ENCODE results near the gene ARSB. TPM values are rescaled to one million over a fixed set of nuclear protein-coding genes. Genes with fewer than 3 reads are reported as not detected.

Gene ARSB
- total and polyA plus RNA-seq, 10 of the 15 experiments (the other 5 are each of a cell fraction or from before 2014, with no cell fraction given): 1.2 to 8.2 (median 6.1) TPM

DNA sequence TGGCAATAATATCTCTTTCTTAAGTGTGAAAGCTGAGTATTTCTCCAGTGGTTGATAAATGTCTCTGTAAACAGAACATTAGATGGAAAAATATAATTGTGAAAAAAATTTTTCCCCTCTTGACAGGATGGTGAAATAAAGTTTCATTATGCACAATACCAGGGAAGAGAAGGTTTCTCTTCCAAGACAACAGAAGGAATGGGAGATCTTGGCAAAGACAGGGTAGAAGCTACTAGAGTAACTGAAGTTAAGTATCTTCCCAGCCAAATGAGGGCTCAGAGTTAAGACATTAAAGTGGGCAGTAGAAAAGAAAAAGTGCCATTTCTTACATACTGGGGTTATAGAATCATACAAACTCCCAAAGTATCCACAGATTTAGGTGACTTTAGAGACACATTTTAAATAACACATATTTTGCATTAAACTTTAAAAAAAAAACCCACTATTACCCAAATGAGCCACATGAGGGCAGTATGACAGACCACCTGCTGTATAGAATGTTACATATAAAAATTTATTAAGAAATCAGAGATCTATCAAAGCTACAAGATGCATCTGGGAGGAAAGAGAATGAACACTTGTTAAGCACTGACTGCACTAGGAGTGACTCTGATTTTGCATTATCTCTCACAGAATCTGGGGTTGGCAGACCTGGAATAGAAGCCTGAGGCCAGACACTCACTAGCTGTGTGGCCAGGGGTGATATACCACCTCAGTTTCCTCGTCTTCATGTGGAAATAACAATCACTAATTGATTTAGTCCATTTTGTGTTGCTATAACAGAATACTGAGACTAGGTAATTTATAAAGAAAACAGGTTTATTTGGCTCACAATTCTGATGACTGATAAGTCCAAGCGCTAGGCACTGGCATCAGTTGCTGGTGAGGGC, 98.5 kb downstream of the ARSB start:
- Histone ChIP-seq H3K4me1 (ENCODE audit: control insufficient read depth, insufficient read depth, low read length) (peaks cover 21% of the 10 kb centered on the region), H3K4me2 (ENCODE audit: control insufficient read depth, insufficient read depth) (no peak overlapping the region), H3K4me3 (no peak overlapping the region), H4K20me1 (ENCODE audit: control insufficient read depth, insufficient read depth) (no peaks in the 10 kb centered on the region), H3K79me2 (ENCODE audit: control insufficient read depth, insufficient read depth, low read length) (no peaks in the 10 kb centered on the region), H3K9ac (ENCODE audit: control insufficient read depth, insufficient read depth, low read length) (no peak overlapping the region), H3K27me3 (replicated peaks in 1 of 2; ENCODE audit: control insufficient read depth in 2 of 2, insufficient read depth in 2 of 2, low read length in 1 of 2) (no peaks in the 10 kb centered on the region; a peak in 1 of 4 replicates), H3K27ac (ENCODE audit: control insufficient read depth, insufficient read depth) (no peak overlapping the region), H3K9me3 (replicated peaks; ENCODE audit: control insufficient read depth, insufficient read depth, low read length) (no peaks in the 10 kb centered on the region), H2AFZ (ENCODE audit: control insufficient read depth, low read depth, low read length) (no peak overlapping the region), H3K36me3 (ENCODE audit: control insufficient read depth in 2 of 2, insufficient read depth in 2 of 2, low read length in 1 of 2) (no peaks in the 10 kb centered on the region)
- SMC1A ChIA-PET (ENCODE audit: uncharacterized antibody, unreplicated experiment): interaction anchor here (0.6 to 3.1 kb wide), 20 partner anchors 9 to 669 kb away, joined by 3 to 17 read pairs (median 4); no protein-coding TSS in a partner anchor
- no TSS peak for BruUV-seq (replicated peaks)
- peak; percentile 65; the same call in 1 of the 2 replicates for TF ChIP-seq ZNF384 (IDR thresholded peaks at IDR 0.05; ENCODE audit: borderline replicate concordance, low read depth, low read length)
- no peak for TF ChIP-seq NBN (IDR thresholded peaks at IDR 0.05)
- TF ChIP-seq, protein P1, sequence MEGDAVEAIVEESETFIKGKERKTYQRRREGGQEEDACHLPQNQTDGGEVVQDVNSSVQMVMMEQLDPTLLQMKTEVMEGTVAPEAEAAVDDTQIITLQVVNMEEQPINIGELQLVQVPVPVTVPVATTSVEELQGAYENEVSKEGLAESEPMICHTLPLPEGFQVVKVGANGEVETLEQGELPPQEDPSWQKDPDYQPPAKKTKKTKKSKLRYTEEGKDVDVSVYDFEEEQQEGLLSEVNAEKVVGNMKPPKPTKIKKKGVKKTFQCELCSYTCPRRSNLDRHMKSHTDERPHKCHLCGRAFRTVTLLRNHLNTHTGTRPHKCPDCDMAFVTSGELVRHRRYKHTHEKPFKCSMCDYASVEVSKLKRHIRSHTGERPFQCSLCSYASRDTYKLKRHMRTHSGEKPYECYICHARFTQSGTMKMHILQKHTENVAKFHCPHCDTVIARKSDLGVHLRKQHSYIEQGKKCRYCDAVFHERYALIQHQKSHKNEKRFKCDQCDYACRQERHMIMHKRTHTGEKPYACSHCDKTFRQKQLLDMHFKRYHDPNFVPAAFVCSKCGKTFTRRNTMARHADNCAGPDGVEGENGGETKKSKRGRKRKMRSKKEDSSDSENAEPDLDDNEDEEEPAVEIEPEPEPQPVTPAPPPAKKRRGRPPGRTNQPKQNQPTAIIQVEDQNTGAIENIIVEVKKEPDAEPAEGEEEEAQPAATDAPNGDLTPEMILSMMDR (IDR thresholded peaks at IDR 0.05 in 2 of 3, conservative IDR thresholded peaks at IDR 0.05 in 1 of 3; ENCODE audit: control insufficient read depth in 2 of 3, extremely low read depth in 1 of 3, insufficient read depth in 1 of 3, low read depth in 3 of 3, low read length in 3 of 3): peak; percentile 37 to 52 (median 38); a peak in 5 of 6 replicates
- TF ChIP-seq YBX1 (IDR thresholded peaks at IDR 0.05): no peak
- TF ChIP-seq SMC3 (IDR thresholded peaks at IDR 0.05; ENCODE audit: borderline replicate concordance, low read length): peak; percentile 63
- TF ChIP-seq, protein P2, sequence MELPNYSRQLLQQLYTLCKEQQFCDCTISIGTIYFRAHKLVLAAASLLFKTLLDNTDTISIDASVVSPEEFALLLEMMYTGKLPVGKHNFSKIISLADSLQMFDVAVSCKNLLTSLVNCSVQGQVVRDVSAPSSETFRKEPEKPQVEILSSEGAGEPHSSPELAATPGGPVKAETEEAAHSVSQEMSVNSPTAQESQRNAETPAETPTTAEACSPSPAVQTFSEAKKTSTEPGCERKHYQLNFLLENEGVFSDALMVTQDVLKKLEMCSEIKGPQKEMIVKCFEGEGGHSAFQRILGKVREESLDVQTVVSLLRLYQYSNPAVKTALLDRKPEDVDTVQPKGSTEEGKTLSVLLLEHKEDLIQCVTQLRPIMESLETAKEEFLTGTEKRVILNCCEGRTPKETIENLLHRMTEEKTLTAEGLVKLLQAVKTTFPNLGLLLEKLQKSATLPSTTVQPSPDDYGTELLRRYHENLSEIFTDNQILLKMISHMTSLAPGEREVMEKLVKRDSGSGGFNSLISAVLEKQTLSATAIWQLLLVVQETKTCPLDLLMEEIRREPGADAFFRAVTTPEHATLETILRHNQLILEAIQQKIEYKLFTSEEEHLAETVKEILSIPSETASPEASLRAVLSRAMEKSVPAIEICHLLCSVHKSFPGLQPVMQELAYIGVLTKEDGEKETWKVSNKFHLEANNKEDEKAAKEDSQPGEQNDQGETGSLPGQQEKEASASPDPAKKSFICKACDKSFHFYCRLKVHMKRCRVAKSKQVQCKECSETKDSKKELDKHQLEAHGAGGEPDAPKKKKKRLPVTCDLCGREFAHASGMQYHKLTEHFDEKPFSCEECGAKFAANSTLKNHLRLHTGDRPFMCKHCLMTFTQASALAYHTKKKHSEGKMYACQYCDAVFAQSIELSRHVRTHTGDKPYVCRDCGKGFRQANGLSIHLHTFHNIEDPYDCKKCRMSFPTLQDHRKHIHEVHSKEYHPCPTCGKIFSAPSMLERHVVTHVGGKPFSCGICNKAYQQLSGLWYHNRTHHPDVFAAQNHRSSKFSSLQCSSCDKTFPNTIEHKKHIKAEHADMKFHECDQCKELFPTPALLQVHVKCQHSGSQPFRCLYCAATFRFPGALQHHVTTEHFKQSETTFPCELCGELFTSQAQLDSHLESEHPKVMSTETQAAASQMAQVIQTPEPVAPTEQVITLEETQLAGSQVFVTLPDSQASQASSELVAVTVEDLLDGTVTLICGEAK (IDR thresholded peaks at IDR 0.05; ENCODE audit: borderline replicate concordance): no peak
- TF ChIP-seq RAD21 (IDR thresholded peaks at IDR 0.05; ENCODE audit: insufficient read depth, low read depth, low read length): peak; percentile 51
- POLR2A ChIA-PET: no interaction called here
- no peak for DNase-seq (ENCODE audit: low read depth, low spot score)
- RAD21 ChIA-PET (ENCODE audit: unreplicated experiment): interaction anchor here (0.9 to 2.3 kb wide), 8 partner anchors 79 to 413 kb away, joined by 3 to 6 read pairs (median 4); partner anchors contain the start of gene LHFPL2
- peak; percentile 25 for ATAC-seq
- CTCF ChIA-PET: interaction anchor here (0.7 to 6.6 kb wide), 26 partner anchors 9 to 565 kb away, joined by 3 to 55 read pairs (median 4); no protein-coding TSS in a partner anchor
- in situ Hi-C loops (cut with MboI): loop anchor here (5.0 kb wide), 1 partner anchor 129 kb away; no protein-coding TSS in a partner anchor
- FAIRE-seq: no peak
- intact Hi-C loops (cut with micrococcal nuclease; ENCODE audit: unreplicated experiment): loop anchor here (5.0 to 10.0 kb wide), 5 partner anchors 52 to 414 kb away; partner anchors contain the start of gene LHFPL2
- WGBS (ENCODE audit: insufficient coverage, insufficient replicate concordance, low lambda C conversion rate, missing lambda C conversion rate): 92% methylated on average over 2 of the region's 2 CpGs

All from GM12878 (cell line).